IPS-15b (cell line): ENCODE data around the gene TMEM38A.

Experiments
- H3K27me3 ChIP-seq: one replicate; pipeline ENCODE4 v1.6.1; 2013; ENCODE audit warnings: low read length; ENCODE audit not compliant: control insufficient read depth, insufficient read depth
- H3K36me3 ChIP-seq: one replicate; pipeline ENCODE4 v1.6.1; 2013; ENCODE audit warnings: low read length; ENCODE audit not compliant: control insufficient read depth, insufficient read depth
- H3K4me1 ChIP-seq: one replicate; pipeline ENCODE4 v1.6.1; 2013; ENCODE audit warnings: mild to moderate bottlenecking, low read length; ENCODE audit not compliant: control insufficient read depth, insufficient read depth
- H3K4me3 ChIP-seq: one replicate; pipeline ENCODE4 v1.5.1; 2013; ENCODE audit warnings: low read depth, low read length
- H3K9ac ChIP-seq: one replicate; pipeline ENCODE4 v1.6.1; 2013; ENCODE audit warnings: low read depth, mild to moderate bottlenecking, low read length
- H3K9me3 ChIP-seq: one replicate; pipeline ENCODE4 v1.6.1; 2013; ENCODE audit warnings: mild to moderate bottlenecking, low read length; ENCODE audit not compliant: control insufficient read depth, insufficient read depth

Gene TMEM38A, protein sequence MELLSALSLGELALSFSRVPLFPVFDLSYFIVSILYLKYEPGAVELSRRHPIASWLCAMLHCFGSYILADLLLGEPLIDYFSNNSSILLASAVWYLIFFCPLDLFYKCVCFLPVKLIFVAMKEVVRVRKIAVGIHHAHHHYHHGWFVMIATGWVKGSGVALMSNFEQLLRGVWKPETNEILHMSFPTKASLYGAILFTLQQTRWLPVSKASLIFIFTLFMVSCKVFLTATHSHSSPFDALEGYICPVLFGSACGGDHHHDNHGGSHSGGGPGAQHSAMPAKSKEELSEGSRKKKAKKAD

DNA sequence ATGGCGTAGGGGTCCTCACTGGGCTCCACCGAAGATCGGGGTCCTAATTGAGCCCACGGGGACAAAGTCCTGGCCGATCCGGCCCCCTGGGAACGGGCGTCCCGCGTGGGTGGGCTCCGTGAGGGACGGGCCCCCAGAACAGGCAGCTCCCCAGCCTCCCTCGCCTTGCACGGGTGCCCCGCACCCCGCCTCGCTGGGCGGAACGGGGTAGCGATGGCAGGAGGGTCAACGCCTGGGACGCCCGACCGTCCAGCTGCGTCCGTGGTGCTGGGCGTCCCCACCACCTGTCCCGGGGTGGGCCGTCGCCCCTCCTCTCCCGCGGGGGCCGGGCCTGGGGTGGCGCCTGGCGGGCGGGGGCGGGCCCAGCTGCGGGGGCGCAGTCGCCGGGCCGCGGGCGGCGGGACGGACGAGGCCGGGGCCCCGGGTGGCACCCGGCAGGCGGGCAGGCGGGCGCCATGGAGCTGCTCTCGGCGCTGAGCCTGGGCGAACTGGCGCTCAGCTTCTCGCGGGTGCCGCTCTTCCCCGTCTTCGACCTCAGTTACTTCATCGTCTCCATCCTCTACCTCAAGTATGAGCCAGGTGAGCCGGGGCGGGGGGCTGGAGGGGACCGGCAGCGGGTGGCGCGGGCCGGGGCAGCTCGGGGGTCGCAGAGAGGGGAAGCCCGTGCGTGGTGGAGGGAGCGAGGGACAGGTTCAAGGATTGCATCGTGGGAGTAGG lies at the start of gene TMEM38A:
TSS of gene TMEM38A (plus strand) at position 377 of the 717 bp plus-strand sequence. CDS start at position 456, 79 bp downstream.
- Histone ChIP-seq H3K4me3 (peak within 1 kb of the TSS; percentile 74), H3K27me3 (no peaks in the 10 kb centered on the region), H3K9me3 (no peaks in the 10 kb centered on the region), H3K4me1 (no peaks in the 10 kb centered on the region), H3K9ac (peak within 1 kb of the TSS; percentile 78), H3K36me3 (peaks cover 24% of the 10 kb centered on the region)

DNA sequence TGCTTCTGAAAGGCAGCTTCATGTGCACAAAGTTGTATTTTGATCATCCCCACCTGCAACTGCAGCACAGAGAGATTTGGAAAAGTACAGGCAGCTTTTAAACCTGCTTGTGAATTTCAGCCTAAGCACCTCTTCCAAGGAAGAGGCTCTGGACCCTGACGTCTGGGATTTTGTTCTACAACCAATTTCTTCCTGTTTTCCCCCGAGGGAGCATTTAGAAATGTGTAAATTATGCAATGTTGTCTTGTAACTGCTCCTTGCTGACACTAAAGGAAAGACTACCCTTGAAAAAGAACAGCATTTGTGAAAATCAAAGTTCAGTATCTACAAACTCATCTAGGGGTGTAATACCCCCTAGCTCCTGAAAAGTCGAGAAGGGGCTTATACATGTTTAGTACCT lies 48.3 kb upstream of the TMEM38A start:
- peaks cover 4% of the 10 kb centered on the region for H3K4me1 ChIP-seq
- H3K27me3 ChIP-seq = no peaks in the 10 kb centered on the region
- H3K36me3 ChIP-seq = no peaks in the 10 kb centered on the region
- no peak overlapping the region for H3K9ac ChIP-seq
- H3K9me3 ChIP-seq = no peaks in the 10 kb centered on the region
- no peak overlapping the region for H3K4me3 ChIP-seq

DNA sequence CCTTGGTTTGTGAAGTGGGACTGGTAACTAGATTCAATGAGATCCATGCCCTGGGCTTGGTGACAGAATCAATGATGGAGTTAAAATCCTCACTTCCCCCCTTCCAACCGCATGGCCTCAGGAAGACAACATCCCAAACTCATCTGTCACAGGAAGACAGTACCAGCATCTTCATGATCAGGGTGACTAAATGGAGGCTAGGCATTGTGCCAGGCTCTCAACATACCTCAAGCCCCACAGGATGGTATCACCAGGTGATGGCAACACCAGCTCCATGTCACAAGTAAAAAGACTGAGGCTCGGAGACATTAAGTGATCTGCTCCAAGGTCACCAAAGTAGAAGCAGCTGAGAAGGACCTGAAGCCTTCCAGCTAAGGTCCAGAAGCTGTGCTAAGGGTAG lies 47.1 kb upstream of the TMEM38A start:
- Histone ChIP-seq H3K4me1 (peaks cover 4% of the 10 kb centered on the region), H3K4me3 (no peak overlapping the region), H3K9ac (no peak overlapping the region)

DNA sequence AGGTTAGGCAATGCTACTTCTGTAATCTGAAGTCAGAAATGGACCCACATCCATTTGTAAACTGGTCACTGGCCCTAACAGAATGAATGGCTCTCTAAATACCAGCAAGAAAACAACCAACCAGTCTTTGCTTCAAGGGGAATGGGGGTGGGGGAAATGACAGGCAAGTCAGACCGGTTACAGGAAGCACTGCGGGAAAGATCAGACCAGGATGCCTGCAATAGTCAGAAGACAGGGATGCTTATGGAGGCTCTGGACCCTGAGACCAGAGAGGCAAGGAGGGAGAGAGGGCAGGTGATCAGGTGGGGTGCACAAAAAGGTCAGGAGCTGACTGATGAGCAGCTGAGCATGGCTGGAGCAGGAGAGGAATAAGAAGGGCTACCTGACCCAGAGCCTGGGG lies 46.0 kb upstream of the TMEM38A start:
- no peak overlapping the region for H3K4me3 ChIP-seq
- no peaks in the 10 kb centered on the region for H3K27me3 ChIP-seq
- H3K9me3 ChIP-seq = no peaks in the 10 kb centered on the region
- no peak overlapping the region for H3K9ac ChIP-seq
- H3K4me1 ChIP-seq = peaks cover 4% of the 10 kb centered on the region
- no peaks in the 10 kb centered on the region for H3K36me3 ChIP-seq

More for the DNA sequence above, 47.1 kb upstream of the TMEM38A start:
- Histone ChIP-seq H3K9me3 (no peaks in the 10 kb centered on the region), H3K27me3 (no peaks in the 10 kb centered on the region), H3K36me3 (no peaks in the 10 kb centered on the region)

DNA sequence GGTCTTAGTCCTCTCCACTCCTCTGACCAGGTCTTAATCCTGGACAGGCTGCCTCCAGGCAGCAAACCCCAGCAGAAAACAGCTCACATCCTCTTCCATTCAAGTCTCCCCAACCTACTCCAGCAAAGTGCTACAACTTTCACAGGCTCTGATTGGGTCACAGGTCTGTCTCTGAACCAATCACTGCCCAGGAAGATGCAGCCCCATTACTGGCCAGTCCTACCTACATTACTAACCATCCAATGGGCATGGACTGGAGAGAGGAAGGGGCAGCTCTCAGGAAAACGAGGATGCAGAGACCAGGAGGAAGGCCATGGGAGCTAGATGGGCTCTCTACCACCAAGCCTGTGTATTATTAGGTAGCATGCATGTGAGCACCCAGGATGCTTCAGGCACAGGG lies 45.1 kb upstream of the TMEM38A start:
- Histone ChIP-seq H3K36me3 (no peaks in the 10 kb centered on the region), H3K9me3 (no peaks in the 10 kb centered on the region), H3K4me1 (peaks cover 4% of the 10 kb centered on the region), H3K4me3 (no peak overlapping the region), H3K27me3 (no peaks in the 10 kb centered on the region), H3K9ac (no peak overlapping the region)

DNA sequence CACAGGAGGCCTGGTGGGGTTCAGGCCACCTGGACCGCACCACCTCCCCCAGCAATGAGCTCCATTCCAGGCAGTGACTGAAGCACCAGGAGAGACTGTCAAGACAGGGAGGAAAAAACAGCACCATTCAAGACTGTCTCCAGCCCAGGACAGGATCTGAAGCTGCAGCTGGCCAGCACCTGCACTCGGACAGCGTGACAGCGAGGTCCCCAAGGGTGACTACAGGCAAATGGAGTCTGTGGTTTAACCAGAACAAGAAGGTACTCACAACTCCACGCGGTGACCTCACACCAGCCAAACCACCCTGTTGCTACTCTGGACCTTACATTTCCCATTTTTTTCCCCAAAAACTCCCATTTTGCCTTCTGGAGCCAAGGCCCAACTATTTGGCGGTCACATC lies 42.7 kb upstream of the TMEM38A start:
- no peaks in the 10 kb centered on the region for H3K9me3 ChIP-seq
- no peaks in the 10 kb centered on the region for H3K27me3 ChIP-seq
- no peak overlapping the region for H3K4me3 ChIP-seq
- H3K9ac ChIP-seq = no peak overlapping the region
- H3K4me1 ChIP-seq = peaks cover 4% of the 10 kb centered on the region
- H3K36me3 ChIP-seq = no peaks in the 10 kb centered on the region

DNA sequence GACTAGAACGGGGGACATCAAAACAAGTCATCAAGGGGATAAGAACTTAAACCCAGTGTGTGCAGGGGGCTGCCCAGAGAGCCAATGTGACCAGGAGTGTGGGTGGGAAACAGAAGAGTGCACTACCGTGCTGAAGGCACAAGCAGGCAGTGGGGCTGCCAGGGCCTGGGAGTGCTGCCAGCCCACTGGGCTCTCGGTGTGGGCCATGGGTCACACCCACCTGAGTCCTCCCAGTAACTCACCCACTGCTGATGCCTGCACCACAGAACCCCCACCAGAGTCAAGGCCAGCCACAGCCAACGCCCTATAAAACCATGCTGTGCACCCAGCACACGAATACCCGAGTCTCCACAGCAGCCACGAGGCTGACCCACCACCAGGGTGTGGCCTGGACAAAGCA lies 41.5 kb upstream of the TMEM38A start:
- H3K27me3 ChIP-seq = no peaks in the 10 kb centered on the region
- H3K9me3 ChIP-seq = no peaks in the 10 kb centered on the region
- H3K36me3 ChIP-seq = no peaks in the 10 kb centered on the region
- no peak overlapping the region for H3K9ac ChIP-seq
- no peak overlapping the region for H3K4me3 ChIP-seq
- peaks cover 7% of the 10 kb centered on the region for H3K4me1 ChIP-seq

DNA sequence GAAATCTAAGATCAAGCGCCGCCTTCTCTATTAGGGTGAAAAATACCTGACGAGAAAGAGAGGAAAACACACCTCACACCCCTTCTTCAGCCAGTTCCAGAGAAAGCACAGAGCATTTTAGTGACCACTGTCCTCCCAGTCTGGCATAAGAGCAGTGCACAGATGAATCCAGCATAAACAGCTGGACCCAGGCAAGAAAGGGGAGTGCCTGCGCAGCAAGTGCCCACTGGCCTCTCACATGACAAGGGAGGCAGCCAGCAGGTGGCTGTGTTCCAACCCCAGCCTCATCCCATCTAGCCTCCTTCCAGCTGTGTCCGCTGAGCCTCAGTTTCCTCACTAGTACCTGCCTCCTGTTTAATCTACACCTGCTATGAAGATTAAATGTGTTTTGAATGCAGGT lies 40.9 kb upstream of the TMEM38A start:
- H3K36me3 ChIP-seq = no peaks in the 10 kb centered on the region
- H3K9ac ChIP-seq = no peak overlapping the region
- H3K9me3 ChIP-seq = no peaks in the 10 kb centered on the region
- peaks cover 8% of the 10 kb centered on the region for H3K4me1 ChIP-seq
- H3K4me3 ChIP-seq = no peak overlapping the region
- no peaks in the 10 kb centered on the region for H3K27me3 ChIP-seq

DNA sequence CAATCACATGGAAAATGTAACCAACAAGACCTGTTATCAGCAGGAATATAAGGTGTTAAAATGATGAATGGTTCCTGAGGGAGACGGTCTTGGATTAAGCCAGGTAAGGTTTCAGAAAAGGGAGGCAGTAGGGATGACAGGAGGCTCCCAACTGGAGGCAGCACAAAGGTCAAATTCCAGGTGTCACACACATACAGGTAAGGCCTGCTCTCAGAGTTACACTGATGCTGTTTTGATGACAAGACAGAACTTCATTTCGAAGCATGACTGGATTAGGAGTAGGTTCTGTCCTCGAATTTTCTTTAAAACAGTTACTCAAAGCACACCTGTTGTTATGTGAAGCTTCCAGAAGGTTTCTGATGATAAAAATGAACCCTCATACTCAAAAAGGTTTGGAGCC lies 40.4 kb upstream of the TMEM38A start:
- no peaks in the 10 kb centered on the region for H3K36me3 ChIP-seq
- H3K27me3 ChIP-seq = no peaks in the 10 kb centered on the region
- peaks cover 12% of the 10 kb centered on the region for H3K4me1 ChIP-seq
- H3K9ac ChIP-seq = no peak overlapping the region
- H3K9me3 ChIP-seq = no peaks in the 10 kb centered on the region
- no peak overlapping the region for H3K4me3 ChIP-seq

DNA sequence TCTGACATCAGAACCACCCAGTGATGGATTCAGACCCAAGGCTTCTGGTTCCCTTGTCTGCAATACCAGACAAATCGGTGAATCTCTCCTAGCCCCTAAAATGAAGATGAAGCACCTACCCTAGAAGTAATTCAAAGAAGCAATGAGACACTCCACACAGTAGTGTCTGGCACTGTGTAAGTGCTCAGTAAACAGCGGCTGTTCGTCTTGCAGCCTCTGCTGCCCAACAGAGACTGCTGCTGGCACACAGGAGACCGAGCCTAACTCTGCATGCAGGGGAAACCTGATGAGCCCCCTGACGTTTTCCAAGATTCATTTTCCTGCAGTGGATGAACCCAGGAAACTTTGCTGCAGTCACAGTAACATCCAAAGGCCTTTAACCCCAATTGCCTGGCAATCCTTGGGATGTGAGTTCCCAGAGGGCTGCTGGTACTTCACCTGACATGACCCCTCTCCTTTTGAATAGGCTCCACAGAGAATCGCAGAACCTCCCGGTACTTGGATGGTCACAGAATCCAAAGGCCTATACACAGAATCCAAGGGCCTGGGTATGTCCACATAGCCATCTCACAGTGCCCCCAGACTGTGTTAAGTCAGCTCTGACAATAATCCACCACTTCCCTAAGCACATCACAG lies 39.7 kb upstream of the TMEM38A start:
- H3K4me3 ChIP-seq = no peak overlapping the region
- H3K36me3 ChIP-seq = no peaks in the 10 kb centered on the region
- H3K27me3 ChIP-seq = no peaks in the 10 kb centered on the region
- H3K9me3 ChIP-seq = no peaks in the 10 kb centered on the region
- H3K4me1 ChIP-seq = peaks cover 18% of the 10 kb centered on the region
- no peak overlapping the region for H3K9ac ChIP-seq

DNA sequence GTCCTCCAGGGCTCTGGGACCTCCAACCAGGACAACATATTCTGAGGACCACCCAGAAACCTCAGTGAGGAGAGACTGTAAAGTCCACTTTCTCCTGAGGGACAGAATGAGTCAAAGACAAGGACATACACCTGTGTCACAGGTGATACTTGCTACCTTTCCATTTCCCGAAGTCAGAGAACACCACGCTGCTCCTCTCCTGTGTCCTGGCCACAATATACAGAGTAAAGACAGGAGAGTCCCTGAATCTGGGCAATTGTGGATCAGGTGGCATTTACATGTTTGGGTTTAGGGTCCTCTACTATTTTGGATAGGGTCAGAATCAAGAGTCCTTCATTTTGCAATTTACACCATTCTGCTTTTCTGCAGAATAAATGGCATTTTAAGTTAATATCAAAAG lies 37.9 kb upstream of the TMEM38A start:
- peaks cover 18% of the 10 kb centered on the region for H3K4me1 ChIP-seq
- H3K36me3 ChIP-seq = no peaks in the 10 kb centered on the region
- no peaks in the 10 kb centered on the region for H3K9me3 ChIP-seq
- H3K4me3 ChIP-seq = no peak overlapping the region
- no peaks in the 10 kb centered on the region for H3K27me3 ChIP-seq
- no peak overlapping the region for H3K9ac ChIP-seq

DNA sequence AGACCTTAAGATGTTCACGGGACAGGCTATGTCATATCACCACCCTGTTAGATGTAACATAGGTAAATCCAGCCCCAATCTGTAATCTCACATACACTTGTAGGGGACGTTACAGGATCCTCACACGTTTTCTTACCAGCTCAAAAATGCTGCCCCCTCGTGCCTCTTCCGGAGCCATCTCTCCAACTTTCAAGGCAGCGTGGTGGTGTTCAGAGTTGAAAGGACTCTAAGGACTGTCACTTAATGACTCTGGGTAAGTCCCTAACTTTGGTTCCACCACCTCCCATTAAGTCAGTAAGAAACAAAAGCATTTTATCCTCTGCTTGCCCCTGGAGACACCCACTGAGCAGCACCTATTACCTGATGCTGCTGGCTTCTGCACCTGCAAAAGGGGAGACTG lies 37.4 kb upstream of the TMEM38A start:
- H3K36me3 ChIP-seq = no peaks in the 10 kb centered on the region
- H3K9me3 ChIP-seq = no peaks in the 10 kb centered on the region
- no peak overlapping the region for H3K4me3 ChIP-seq
- no peaks in the 10 kb centered on the region for H3K27me3 ChIP-seq
- H3K9ac ChIP-seq = no peak overlapping the region
- H3K4me1 ChIP-seq = peaks cover 18% of the 10 kb centered on the region
